Dedifferentiated amniotic fluid mesenchymal stem cell (primary cell): ENCODE results near the gene CLEC2L.

ENCODE experiments used
- DNase-seq: peaks from one replicate; pipeline ENCODE4 v3.0.0-alpha.2; 2016; ENCODE audit errors: extremely low spot score

CLEC2L gene

GRCh38 chr7:139575338-139575680 is 51.8 kb downstream of the CLEC2L start:
- no peak for DNase-seq

- no peak for DNase-seq
These were observed 52.9 kb downstream of the CLEC2L start for GRCh38 chr7:139576179-139576973.

GRCh38 chr7:139580435-139580834 is 57.0 kb downstream of the CLEC2L start:
- no peak for DNase-seq

GRCh38 chr7:139582130-139582650 is 58.7 kb downstream of the CLEC2L start:
- no peak for DNase-seq

- no peak for DNase-seq
These were observed 59.2 kb downstream of the CLEC2L start for GRCh38 chr7:139582671-139583155.

GRCh38 chr7:139583826-139584553 is 60.5 kb downstream of the CLEC2L start:
- no peak for DNase-seq

- no peak for DNase-seq
These were observed 61.6 kb downstream of the CLEC2L start for GRCh38 chr7:139585042-139585441.

GRCh38 chr7:139586286-139586685 is 62.8 kb downstream of the CLEC2L start:
- DNase-seq: no peak

GRCh38 chr7:139587535-139587934 is 64.0 kb downstream of the CLEC2L start:
- DNase-seq: no peak

GRCh38 chr7:139588632-139589031 is 65.1 kb downstream of the CLEC2L start:
- no peak for DNase-seq

GRCh38 chr7:139589474-139589873 is 66.0 kb downstream of the CLEC2L start:
- DNase-seq: no peak

- no peak for DNase-seq
These were observed 68.2 kb downstream of the CLEC2L start for GRCh38 chr7:139591550-139592195.

GRCh38 chr7:139592801-139593461 is 69.4 kb downstream of the CLEC2L start:
- DNase-seq: no peak

- DNase-seq: no peak
These were observed 70.6 kb downstream of the CLEC2L start for GRCh38 chr7:139594090-139594489.
